GM21360 (cell line): ENCODE measurements around the gene PLEKHA6.

ENCODE experiments used
- ATAC-seq: cut with Tn5 transposase; IDR thresholded peaks from one replicate; pipeline ENCODE4 v1.9.1; 2021; ENCODE audit warnings: mild to moderate bottlenecking, moderate library complexity; ENCODE audit not compliant: unreplicated experiment

Gene PLEKHA6

GRCh38 chr1:204355913-204356312, 3.8 kb downstream of the PLEKHA6 start:
- ATAC-seq: no peak

- ATAC-seq: no peak
These were observed 5.2 kb downstream of the PLEKHA6 start for GRCh38 chr1:204354579-204354978.

GRCh38 chr1:204353213-204353910, 6.4 kb downstream of the PLEKHA6 start:
- ATAC-seq: no peak

GRCh38 chr1:204350857-204351573, 8.7 kb downstream of the PLEKHA6 start:
- ATAC-seq: no peak

- no peak for ATAC-seq
These were observed 9.4 kb downstream of the PLEKHA6 start for GRCh38 chr1:204350312-204350711.

- ATAC-seq: no peak
These were observed 10.1 kb downstream of the PLEKHA6 start for GRCh38 chr1:204349602-204350001.

GRCh38 chr1:204348722-204349121, 11.0 kb downstream of the PLEKHA6 start:
- no peak for ATAC-seq

GRCh38 chr1:204348242-204348641, 11.5 kb downstream of the PLEKHA6 start:
- ATAC-seq: no peak

- ATAC-seq: no peak
These were observed 13.6 kb downstream of the PLEKHA6 start for GRCh38 chr1:204345941-204346645.

GRCh38 chr1:204345438-204345841, 14.3 kb downstream of the PLEKHA6 start:
- no peak for ATAC-seq

GRCh38 chr1:204344665-204345355, 14.9 kb downstream of the PLEKHA6 start:
- ATAC-seq: no peak

GRCh38 chr1:204343802-204344201, 15.9 kb downstream of the PLEKHA6 start:
- ATAC-seq: no peak

GRCh38 chr1:204343247-204343646, 16.5 kb downstream of the PLEKHA6 start:
- no peak for ATAC-seq

- ATAC-seq: no peak
These were observed 17.4 kb downstream of the PLEKHA6 start for GRCh38 chr1:204342310-204342709.

- no peak for ATAC-seq
These were observed 18.3 kb downstream of the PLEKHA6 start for GRCh38 chr1:204341380-204341779.

- ATAC-seq: no peak
These were observed 19.4 kb downstream of the PLEKHA6 start for GRCh38 chr1:204340081-204340889.

GRCh38 chr1:204339541-204339940, 20.2 kb downstream of the PLEKHA6 start:
- ATAC-seq: no peak

- no peak for ATAC-seq
These were observed 20.7 kb downstream of the PLEKHA6 start for GRCh38 chr1:204338997-204339396.

- ATAC-seq: no peak
These were observed 21.4 kb downstream of the PLEKHA6 start for GRCh38 chr1:204338360-204338759.

GRCh38 chr1:204337583-204337982, 22.1 kb downstream of the PLEKHA6 start:
- no peak for ATAC-seq
